ENCODE data around the gene FGD4. TPM values are rescaled to one million over a fixed set of nuclear protein-coding genes. Genes with fewer than 3 reads are reported as not detected.

The FGD4 gene
- polyA plus RNA-seq, 1 donor: 18.8 TPM

GRCh38 chr12:32615441-32615840, 216.1 kb downstream of the FGD4 start:
- peak; percentile 90 to 95 for DNase-seq
- Histone ChIP-seq H3K27me3 (ENCODE audit: control insufficient read depth, insufficient read depth, low read length) (no peaks in the 10 kb centered on the region), H3K27ac (ENCODE audit: low read length) (peak overlapping the region; percentile 87), H3K4me1 (ENCODE audit: control insufficient read depth, insufficient read depth, low read length) (peaks cover 12% of the 10 kb centered on the region), H3K4me3 (ENCODE audit: low read length) (no peak overlapping the region), H3K36me3 (ENCODE audit: control insufficient read depth, insufficient read depth, low read length) (peaks cover 34% of the 10 kb centered on the region), H3K9me3 (ENCODE audit: control insufficient read depth, low read depth, low read length) (no peaks in the 10 kb centered on the region)
- 20% methylated on average over 1 of the region's 6 CpGs for WGBS (ENCODE audit: insufficient coverage, low lambda C conversion rate)

- Histone ChIP-seq H3K36me3 (ENCODE audit: control insufficient read depth, insufficient read depth, low read length) (peaks cover 31% of the 10 kb centered on the region), H3K27me3 (ENCODE audit: control insufficient read depth, insufficient read depth, low read length) (no peaks in the 10 kb centered on the region), H3K9me3 (ENCODE audit: control insufficient read depth, low read depth, low read length) (no peaks in the 10 kb centered on the region), H3K4me1 (ENCODE audit: control insufficient read depth, insufficient read depth, low read length) (peaks cover 12% of the 10 kb centered on the region), H3K4me3 (ENCODE audit: low read length) (no peak overlapping the region), H3K27ac (ENCODE audit: low read length) (no peak overlapping the region)
- WGBS (ENCODE audit: insufficient coverage, low lambda C conversion rate): 100% methylated on average over 1 of the region's 4 CpGs
- DNase-seq: no peak
Measured at GRCh38 chr12:32617534-32617933, 218.2 kb downstream of the FGD4 start.

GRCh38 chr12:32618115-32618514, 218.8 kb downstream of the FGD4 start:
- Histone ChIP-seq H3K9me3 (ENCODE audit: control insufficient read depth, low read depth, low read length) (no peaks in the 10 kb centered on the region), H3K4me3 (ENCODE audit: low read length) (no peak overlapping the region), H3K27me3 (ENCODE audit: control insufficient read depth, insufficient read depth, low read length) (no peaks in the 10 kb centered on the region), H3K4me1 (ENCODE audit: control insufficient read depth, insufficient read depth, low read length) (peaks cover 12% of the 10 kb centered on the region), H3K27ac (ENCODE audit: low read length) (no peak overlapping the region), H3K36me3 (ENCODE audit: control insufficient read depth, insufficient read depth, low read length) (peaks cover 29% of the 10 kb centered on the region)
- WGBS (ENCODE audit: insufficient coverage, low lambda C conversion rate): no CpG with 5 or more reads among the region's 3 CpGs
- no peak for DNase-seq

GRCh38 chr12:32627976-32628375, 228.6 kb downstream of the FGD4 start:
- DNase-seq: peak in 1 of 2 donors; percentile 51
- Histone ChIP-seq H3K9me3 (ENCODE audit: control insufficient read depth, low read depth, low read length) (no peaks in the 10 kb centered on the region), H3K4me1 (ENCODE audit: control insufficient read depth, insufficient read depth, low read length) (no peaks in the 10 kb centered on the region), H3K36me3 (ENCODE audit: control insufficient read depth, insufficient read depth, low read length) (peaks cover 59% of the 10 kb centered on the region), H3K4me3 (ENCODE audit: low read length) (no peak overlapping the region), H3K27ac (ENCODE audit: low read length) (no peak overlapping the region), H3K27me3 (ENCODE audit: control insufficient read depth, insufficient read depth, low read length) (no peaks in the 10 kb centered on the region)
- no CpG with 5 or more reads among the region's 4 CpGs for WGBS (ENCODE audit: insufficient coverage, low lambda C conversion rate)

- H3K27me3 ChIP-seq (ENCODE audit: control insufficient read depth, insufficient read depth, low read length): no peaks in the 10 kb centered on the region
- H3K4me3 ChIP-seq (ENCODE audit: low read length): no peak overlapping the region
- no peak for DNase-seq
- H3K9me3 ChIP-seq (ENCODE audit: control insufficient read depth, low read depth, low read length): no peaks in the 10 kb centered on the region
- no peak overlapping the region for H3K27ac ChIP-seq (ENCODE audit: low read length)
- no peaks in the 10 kb centered on the region for H3K4me1 ChIP-seq (ENCODE audit: control insufficient read depth, insufficient read depth, low read length)
- 64% methylated on average over 3 of the region's 6 CpGs for WGBS (ENCODE audit: insufficient coverage, low lambda C conversion rate)
- peaks cover 42% of the 10 kb centered on the region for H3K36me3 ChIP-seq (ENCODE audit: control insufficient read depth, insufficient read depth, low read length)
Measured at GRCh38 chr12:32641287-32641901, 242.0 kb downstream of the FGD4 start.

GRCh38 chr12:32644431-32644830, 245.1 kb downstream of the FGD4 start:
- Histone ChIP-seq H3K36me3 (ENCODE audit: control insufficient read depth, insufficient read depth, low read length) (peaks cover 25% of the 10 kb centered on the region), H3K4me3 (ENCODE audit: low read length) (no peak overlapping the region), H3K27ac (ENCODE audit: low read length) (no peak overlapping the region), H3K27me3 (ENCODE audit: control insufficient read depth, insufficient read depth, low read length) (no peaks in the 10 kb centered on the region), H3K4me1 (ENCODE audit: control insufficient read depth, insufficient read depth, low read length) (no peaks in the 10 kb centered on the region), H3K9me3 (ENCODE audit: control insufficient read depth, low read depth, low read length) (no peaks in the 10 kb centered on the region)
- DNase-seq: no peak
- no CpG with 5 or more reads among the region's 2 CpGs for WGBS (ENCODE audit: insufficient coverage, low lambda C conversion rate)

GRCh38 chr12:32647275-32647674, 247.9 kb downstream of the FGD4 start:
- Histone ChIP-seq H3K27ac (ENCODE audit: low read length) (no peak overlapping the region), H3K36me3 (ENCODE audit: control insufficient read depth, insufficient read depth, low read length) (peaks cover 10% of the 10 kb centered on the region), H3K4me1 (ENCODE audit: control insufficient read depth, insufficient read depth, low read length) (no peaks in the 10 kb centered on the region), H3K4me3 (ENCODE audit: low read length) (no peak overlapping the region), H3K27me3 (ENCODE audit: control insufficient read depth, insufficient read depth, low read length) (no peaks in the 10 kb centered on the region), H3K9me3 (ENCODE audit: control insufficient read depth, low read depth, low read length) (no peaks in the 10 kb centered on the region)
- no CpG with 5 or more reads among the region's 3 CpGs for WGBS (ENCODE audit: insufficient coverage, low lambda C conversion rate)
- DNase-seq: no peak

GRCh38 chr12:32650508-32650907, 251.2 kb downstream of the FGD4 start:
- no CpG with 5 or more reads among the region's 2 CpGs for WGBS (ENCODE audit: insufficient coverage, low lambda C conversion rate)
- no peaks in the 10 kb centered on the region for H3K4me1 ChIP-seq (ENCODE audit: control insufficient read depth, insufficient read depth, low read length)
- no peak overlapping the region for H3K27ac ChIP-seq (ENCODE audit: low read length)
- H3K9me3 ChIP-seq (ENCODE audit: control insufficient read depth, low read depth, low read length): no peaks in the 10 kb centered on the region
- DNase-seq: no peak
- peaks cover 6% of the 10 kb centered on the region for H3K36me3 ChIP-seq (ENCODE audit: control insufficient read depth, insufficient read depth, low read length)
- no peaks in the 10 kb centered on the region for H3K27me3 ChIP-seq (ENCODE audit: control insufficient read depth, insufficient read depth, low read length)
- H3K4me3 ChIP-seq (ENCODE audit: low read length): no peak overlapping the region

- Histone ChIP-seq H3K27ac (ENCODE audit: low read length) (no peak overlapping the region), H3K9me3 (ENCODE audit: control insufficient read depth, low read depth, low read length) (no peaks in the 10 kb centered on the region), H3K27me3 (ENCODE audit: control insufficient read depth, insufficient read depth, low read length) (no peaks in the 10 kb centered on the region), H3K36me3 (ENCODE audit: control insufficient read depth, insufficient read depth, low read length) (peaks cover 1% of the 10 kb centered on the region), H3K4me1 (ENCODE audit: control insufficient read depth, insufficient read depth, low read length) (no peaks in the 10 kb centered on the region), H3K4me3 (ENCODE audit: low read length) (no peak overlapping the region)
- WGBS (ENCODE audit: insufficient coverage, low lambda C conversion rate): 90% methylated on average over 2 of the region's 5 CpGs
- DNase-seq: no peak
Measured at GRCh38 chr12:32651151-32651955, 252.0 kb downstream of the FGD4 start.

- no CpG with 5 or more reads among the region's 4 CpGs for WGBS (ENCODE audit: insufficient coverage, low lambda C conversion rate)
- H3K27me3 ChIP-seq (ENCODE audit: control insufficient read depth, insufficient read depth, low read length): no peaks in the 10 kb centered on the region
- H3K4me1 ChIP-seq (ENCODE audit: control insufficient read depth, insufficient read depth, low read length): no peaks in the 10 kb centered on the region
- H3K4me3 ChIP-seq (ENCODE audit: low read length): no peak overlapping the region
- H3K27ac ChIP-seq (ENCODE audit: low read length): no peak overlapping the region
- no peaks in the 10 kb centered on the region for H3K9me3 ChIP-seq (ENCODE audit: control insufficient read depth, low read depth, low read length)
- no peaks in the 10 kb centered on the region for H3K36me3 ChIP-seq (ENCODE audit: control insufficient read depth, insufficient read depth, low read length)
- DNase-seq: no peak
Measured at GRCh38 chr12:32651956-32652210, 252.5 kb downstream of the FGD4 start.
